GM18951 (cell line): ENCODE measurements around the gene TOLLIP.

Experiments
- POLR2A ChIP-seq: IDR thresholded peaks from 4 replicates; pipeline ENCODE4 v1.6.1; 2011; ENCODE audit warnings: mild to moderate bottlenecking; ENCODE audit not compliant: insufficient read length, insufficient read depth; ENCODE audit errors: extremely low read depth
- in situ Hi-C: fragments of 300-500 bp; cut with MboI; formaldehyde crosslinking; loops from one replicate; pipeline ENCODE4 v1.12.0; 2022; ENCODE audit warnings: low sequenced_read_pairs, mixed read lengths, inconsistent platforms; ENCODE audit not compliant: unreplicated experiment

Gene TOLLIP

DNA sequence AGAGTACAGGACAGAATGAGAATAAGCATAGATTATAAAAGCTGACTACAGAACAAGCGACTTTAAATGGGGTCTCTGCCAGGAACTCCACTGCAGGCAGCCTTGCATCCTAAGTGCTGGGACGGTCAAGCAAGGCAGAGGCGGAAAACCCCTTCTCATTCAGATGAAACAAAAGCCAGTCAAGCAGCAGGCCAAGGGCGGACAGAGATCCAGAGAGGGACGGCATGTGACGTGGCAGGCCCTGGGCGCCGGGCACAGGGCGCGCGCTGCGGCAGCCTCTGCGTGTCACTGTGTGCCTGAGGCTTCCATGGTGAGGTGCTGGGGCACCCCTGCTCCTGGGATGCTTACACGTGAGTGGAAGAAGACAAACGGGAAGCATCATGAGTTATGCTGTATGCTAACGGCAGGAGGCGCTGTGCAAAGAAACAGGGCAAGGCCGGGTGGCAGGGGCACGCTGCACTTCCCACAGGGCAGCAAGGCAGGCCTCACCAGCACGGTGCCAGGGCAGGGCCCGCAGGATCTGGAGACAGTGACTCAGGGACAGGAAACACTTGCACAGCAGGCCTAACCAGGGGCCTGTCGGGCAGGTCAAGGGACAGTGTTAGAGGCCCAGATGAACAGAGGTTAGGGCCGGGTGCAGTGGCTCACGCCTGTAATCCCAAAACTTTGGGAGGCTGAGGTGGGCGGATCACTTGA, 6.2 kb downstream of the TOLLIP start:
- no peak for TF ChIP-seq POLR2A
- in situ Hi-C loops, result no loop called here

DNA sequence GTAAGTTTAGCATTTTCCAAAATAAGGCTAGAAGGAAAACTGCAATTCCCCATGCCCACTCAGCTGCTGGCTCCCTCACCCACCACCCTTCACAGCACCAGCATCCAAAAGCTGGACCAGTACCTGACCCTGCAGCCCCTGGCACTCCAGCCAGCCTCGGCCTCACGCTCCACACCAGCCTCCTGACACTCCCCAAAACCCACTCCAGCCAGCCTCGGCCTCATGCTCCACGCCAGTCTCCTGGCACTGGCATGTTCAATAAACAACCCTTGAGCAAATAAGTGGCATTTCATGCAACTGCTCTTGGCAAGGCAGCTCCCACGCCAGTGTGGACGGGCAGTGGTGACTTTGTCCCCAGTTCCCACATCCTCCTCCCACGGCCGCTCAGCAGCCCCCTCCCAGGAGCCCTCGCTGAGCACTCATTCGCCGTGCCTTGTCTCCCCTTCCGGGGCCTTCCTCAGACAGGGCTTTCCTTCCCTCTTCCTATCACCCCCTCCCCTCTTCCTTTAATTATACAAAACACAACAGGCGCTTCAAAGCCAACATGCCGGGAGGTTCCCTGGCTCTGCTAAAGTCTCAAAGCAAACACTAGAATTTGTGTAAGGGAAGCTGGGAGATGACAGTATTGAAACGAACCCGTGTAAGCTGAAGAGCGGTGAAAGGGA, 6.8 kb downstream of the TOLLIP start:
- no peak for TF ChIP-seq POLR2A
- in situ Hi-C loops, result no loop called here

DNA sequence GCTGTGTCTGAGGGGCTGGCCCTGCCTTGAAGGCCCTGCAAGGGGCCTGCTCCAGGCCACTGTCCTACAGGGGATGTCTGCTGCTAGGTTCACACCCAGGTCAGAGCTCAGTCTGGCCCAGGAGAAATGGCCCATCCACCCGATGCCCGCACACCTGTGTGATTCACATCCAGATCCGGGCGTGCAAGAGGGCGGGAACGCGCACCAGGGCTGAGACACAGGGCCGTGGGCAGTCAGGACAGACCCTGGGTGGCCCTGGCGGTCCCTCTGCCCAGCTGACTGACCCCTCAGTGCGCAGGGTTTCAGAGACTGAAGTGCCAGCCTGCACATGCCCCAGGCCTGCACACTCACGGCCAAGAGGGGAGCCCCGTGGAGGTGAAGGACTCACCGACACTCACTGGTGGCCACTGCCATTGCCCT, 7.4 kb downstream of the TOLLIP start:
- in situ Hi-C loops, result no loop called here
- no peak for TF ChIP-seq POLR2A

DNA sequence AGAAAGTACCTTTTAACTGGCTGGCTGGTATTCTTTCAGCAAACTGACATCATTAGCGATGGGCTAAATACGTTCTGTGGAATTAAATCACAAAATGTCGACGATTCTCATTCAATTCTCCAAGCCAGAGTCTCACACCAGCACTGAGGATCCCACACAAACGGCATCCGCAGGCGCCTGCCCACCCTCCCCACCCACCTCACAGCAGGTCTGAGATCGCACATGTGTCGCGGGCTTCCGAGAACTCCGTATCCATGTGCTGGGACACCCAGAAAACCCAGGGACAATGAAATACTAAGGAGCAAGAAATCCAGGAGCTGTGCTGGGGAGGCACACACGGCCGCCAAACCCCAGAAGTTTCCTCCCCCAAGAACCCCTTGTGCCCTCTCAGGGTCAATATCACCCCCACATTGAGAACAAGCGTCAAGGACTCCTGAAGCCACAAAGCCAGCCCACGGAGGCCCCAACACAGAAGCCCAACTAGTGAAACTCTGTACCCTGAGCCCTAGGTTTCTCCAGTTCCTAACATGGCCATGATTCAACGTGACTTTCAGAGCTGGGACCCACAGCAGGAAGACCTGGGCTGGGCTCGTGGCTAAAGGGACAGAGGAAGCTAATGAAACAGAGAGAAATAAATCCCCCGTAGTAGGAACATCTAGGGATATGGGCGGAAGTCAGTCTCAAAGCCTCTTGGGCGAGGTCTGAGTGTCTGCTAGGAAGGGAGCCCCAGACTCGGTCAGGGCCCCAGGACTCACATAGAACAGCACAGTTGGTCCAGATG, 8.0 kb downstream of the TOLLIP start:
- TF ChIP-seq POLR2A, result no peak
- in situ Hi-C loops, result no loop called here

DNA sequence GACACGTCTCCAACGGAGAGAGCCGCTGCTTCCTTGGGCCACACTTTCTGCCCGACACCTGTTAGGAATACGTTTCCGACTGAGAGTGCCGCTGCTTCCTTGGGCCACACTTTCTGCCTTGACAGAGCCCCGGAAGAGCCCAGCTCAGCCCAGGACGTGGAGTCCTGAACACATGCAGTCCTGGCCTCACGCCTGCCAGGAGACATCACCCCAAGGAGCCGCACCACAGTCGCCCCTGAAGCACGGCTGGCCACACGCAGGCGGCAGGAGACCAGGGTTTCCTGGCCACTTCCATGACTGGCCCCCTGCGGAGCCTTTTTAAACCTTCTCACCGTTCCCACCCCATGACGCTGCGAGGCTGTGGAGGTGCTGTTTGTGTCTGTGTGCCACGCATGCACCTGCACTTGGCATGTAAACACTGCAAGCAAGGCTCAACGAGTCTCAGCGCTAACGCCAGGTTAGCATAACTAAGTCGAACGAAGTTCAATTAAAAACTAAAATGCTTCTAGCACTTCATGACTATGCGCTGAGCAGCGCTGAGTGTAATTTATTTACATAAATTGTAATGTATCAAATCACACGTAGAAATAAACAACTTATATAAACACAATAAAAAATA, 8.8 kb downstream of the TOLLIP start:
- in situ Hi-C loops, result no loop called here
- TF ChIP-seq POLR2A, result no peak

DNA sequence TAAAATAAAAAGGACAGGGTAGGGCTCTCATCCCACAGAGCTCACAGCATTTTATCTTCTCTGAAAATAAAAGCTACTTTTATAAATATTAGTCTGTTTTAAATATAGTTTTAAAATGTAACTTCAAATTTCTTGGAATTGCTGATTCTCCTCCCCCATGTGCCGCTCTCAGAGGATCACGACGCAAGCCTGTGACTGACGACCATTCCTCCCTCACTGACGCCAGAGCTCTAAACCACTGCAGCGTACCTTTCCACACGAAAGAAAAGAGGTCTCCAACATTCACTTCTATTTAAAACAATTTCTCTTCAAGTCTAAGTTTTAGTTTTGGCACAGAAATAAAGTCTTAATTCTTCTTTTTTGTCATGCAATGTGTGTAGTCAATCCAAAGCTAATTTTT, 9.3 kb downstream of the TOLLIP start:
- in situ Hi-C loops, result no loop called here
- TF ChIP-seq POLR2A, result no peak

DNA sequence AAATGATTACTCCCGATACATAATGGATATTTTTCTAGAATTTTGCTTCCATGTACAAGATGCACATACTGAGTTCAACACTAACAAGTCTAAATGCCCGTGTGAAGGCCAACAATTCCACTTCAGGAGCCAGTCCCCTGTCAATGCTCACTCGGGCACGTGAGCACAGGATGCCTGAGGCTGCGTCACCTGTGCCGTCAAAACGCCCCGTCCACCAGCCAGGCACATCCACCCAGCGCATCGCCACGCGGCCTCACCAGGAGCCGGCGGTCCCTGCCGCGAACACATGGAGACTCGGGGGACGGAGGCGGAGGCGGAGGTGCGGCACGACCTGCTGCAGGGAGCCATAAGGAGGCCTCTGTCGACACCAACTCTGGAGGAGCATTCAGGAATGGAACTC, 9.8 kb downstream of the TOLLIP start:
- in situ Hi-C loops, result no loop called here
- TF ChIP-seq POLR2A, result no peak

DNA sequence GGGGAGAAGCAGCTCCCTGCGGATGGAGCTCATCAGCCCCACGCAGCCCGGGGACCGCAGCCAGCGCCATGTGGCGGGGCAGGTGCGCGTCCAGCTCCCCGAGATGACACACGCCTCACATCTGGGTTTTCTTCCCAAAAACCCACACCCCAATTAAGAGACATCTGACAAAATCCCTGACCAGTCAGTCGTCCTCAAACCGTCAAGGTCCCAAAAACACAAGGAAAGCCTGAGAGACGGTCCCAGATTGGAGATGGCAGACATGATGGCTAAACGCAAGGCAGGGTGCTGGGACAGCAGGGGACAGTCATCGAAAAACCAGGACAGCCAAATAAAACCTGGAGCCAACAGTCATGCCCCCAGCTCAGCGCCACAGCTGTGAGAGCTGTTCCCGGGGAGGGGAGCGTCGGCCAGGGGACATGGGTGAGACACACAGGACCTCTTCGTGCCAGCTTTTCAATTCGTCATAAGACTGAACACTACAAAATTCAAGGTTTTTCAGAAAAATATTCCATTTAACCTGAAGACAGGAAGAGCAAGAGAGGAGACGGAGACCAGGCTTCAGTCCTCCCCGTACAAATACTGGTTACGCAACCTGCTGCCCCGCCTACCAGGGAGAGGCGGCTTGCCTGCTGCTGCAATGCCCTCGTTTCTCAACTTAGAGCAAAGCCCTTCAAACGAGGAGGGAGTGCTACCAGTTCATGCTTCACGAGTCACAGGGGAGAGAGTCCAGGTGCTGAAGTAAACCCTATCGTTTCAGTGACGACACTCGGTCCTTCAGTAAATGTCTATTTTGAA, 10.5 kb downstream of the TOLLIP start:
- TF ChIP-seq POLR2A, result no peak
- in situ Hi-C loops, result no loop called here

DNA sequence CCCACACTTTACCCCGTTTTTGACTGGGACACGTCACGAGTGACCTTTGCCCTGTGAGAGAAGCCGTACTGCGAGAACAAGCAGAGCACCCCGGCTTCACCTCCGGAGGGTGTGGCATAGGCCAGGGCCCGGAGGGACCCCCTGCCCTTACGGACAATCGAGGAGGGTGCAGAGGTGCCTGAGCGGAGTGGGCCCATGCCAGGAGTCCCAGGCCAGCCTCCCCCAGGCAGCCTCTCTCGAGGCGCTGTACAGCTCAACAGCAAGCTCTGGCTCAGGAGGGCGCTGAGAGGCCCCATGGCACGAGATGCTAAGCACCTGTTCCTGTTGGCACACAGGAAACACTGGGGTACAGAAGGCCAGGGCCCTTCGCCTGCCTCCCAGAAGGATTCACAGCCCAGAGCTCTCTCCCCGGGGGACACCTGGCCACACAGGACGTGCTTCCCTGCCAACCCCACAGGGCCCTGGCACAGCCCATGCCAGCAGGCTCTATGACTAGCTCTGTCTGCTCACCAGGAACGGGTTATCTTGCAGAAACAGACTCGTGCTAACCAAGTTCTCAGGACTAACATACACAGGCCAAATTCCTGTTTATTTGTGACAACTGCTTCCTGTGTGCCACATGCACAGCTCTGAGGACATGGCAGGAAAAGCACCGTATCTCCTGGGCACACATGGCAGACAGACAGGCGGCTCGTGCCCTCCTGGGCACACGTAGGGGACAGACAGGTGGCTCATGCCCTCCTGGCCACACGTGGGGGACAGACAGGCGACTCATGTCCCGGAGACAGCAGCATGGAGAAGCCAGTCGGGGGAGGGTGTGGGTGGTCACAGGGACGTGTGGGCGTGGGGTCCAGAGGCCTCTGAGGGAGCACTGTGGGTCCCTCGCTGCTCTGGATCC, 11.6 kb downstream of the TOLLIP start:
- in situ Hi-C loops, result no loop called here
- no peak for TF ChIP-seq POLR2A

DNA sequence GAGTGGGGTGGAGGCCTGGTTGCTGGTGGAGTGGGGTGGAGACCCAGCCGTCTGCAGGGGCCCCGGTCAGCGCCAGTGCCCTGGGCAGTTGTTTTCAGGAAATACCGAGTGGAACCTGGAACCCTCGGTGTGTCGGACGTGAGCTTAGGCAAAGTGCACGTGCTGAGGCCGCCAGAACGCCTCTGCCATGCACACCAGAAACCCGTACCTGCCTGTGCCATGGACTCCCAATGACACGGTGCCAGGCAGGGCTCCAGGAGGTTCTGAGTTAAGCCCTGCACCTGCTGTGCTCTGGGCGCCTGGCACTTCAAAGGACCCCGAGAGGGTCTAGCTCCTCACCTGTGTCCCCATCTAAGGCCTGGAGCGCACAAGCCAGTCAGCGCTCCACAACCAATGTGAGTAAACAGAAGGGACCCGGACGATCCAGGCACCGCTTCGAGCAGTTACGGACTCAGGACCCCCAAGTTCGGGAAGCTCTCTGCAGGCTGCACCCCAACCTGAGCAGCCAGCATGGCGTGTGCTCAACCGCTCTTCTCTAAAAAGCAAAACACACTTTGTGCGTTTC, 12.3 kb downstream of the TOLLIP start:
- in situ Hi-C loops, result no loop called here
- no peak for TF ChIP-seq POLR2A

DNA sequence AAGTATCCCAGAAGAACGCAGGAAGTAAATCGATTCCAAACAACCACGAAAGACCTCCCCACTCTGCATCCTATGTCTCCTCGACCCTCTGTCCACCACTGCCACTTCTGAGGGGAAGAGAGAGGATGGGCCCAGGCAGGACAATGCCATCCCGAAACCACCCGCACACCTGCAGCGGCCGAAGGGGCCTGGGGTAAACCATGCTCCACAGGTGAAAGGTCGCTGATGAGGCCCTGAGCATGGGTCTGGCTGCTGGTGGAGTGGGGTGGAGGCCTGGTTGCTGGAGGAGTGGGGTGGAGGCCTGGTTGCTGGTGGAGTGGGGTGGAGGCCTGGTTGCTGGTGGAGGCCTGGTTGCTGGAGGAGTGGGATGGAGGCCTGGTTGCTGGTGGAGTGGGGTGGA, 13.1 kb downstream of the TOLLIP start:
- in situ Hi-C loops, result no loop called here
- TF ChIP-seq POLR2A, result no peak
